ENCODE data around the gene POLR3GL. TPM values are rescaled to one million over a fixed set of nuclear protein-coding genes. Genes with fewer than 3 reads are reported as not detected.

The POLR3GL gene
- total and polyA plus RNA-seq, 10 of the 15 experiments (the other 5 are each of a cell fraction or from before 2014, with no cell fraction given), result 12.8 to 47.0 (median 26.6) TPM

DNA sequence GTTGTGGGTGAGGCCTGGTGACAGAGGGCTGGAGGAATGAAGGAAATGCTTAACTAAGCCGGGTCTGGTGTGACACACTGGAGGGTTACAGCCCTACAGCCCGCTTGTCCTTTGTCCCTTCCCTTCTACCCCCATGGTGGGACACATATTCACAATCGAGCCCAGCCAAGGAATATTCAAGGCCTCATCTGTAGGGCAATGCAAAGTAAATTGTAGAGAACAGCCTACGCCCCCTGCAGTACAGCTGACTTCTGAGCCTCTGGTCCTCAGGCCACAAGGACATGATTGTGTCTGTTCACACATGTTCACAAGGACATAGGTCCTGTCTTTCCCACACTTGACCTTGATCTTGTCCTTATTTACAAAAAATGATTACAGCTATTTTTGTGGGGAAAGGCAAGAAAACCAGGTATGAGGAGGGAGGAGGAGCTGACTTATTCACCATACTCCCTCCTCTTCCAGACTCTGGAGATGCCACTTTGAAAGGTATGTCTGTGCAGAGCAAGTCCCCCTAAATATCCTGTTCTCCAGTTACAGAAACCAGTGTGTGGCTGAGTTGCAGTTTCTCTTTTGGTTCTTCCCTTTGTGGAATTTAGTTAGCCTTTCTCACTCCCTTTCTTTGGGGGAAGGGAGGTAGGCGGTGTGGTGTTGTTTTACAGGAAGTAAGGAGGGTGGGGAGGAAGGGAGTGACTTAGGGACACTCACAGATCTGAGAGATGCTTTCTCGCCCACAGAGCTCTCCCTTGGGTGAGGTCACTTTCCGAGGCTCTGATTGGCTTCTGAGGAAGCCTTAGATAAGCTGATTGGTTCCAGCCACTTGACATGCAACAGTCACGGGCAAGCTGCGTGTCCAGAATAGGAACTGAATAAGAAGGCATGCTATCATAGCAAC, 14.6 kb downstream of the POLR3GL start (continued):
- TF ChIP-seq, protein P1, sequence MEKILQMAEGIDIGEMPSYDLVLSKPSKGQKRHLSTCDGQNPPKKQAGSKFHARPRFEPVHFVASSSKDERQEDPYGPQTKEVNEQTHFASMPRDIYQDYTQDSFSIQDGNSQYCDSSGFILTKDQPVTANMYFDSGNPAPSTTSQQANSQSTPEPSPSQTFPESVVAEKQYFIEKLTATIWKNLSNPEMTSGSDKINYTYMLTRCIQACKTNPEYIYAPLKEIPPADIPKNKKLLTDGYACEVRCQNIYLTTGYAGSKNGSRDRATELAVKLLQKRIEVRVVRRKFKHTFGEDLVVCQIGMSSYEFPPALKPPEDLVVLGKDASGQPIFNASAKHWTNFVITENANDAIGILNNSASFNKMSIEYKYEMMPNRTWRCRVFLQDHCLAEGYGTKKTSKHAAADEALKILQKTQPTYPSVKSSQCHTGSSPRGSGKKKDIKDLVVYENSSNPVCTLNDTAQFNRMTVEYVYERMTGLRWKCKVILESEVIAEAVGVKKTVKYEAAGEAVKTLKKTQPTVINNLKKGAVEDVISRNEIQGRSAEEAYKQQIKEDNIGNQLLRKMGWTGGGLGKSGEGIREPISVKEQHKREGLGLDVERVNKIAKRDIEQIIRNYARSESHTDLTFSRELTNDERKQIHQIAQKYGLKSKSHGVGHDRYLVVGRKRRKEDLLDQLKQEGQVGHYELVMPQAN (conservative IDR thresholded peaks at IDR 0.05), result 0 out of 2 replicates have a peak, but pooled peaks have one; percentile 29
- no peak for TF ChIP-seq E2F8 (IDR thresholded peaks at IDR 0.05; ENCODE audit: low read depth, partially characterized antibody)
- no peak for TF ChIP-seq SUZ12 (IDR thresholded peaks at IDR 0.05; ENCODE audit: unreplicated experiment)
- peak; percentile 55; the same call in 1 of the 2 replicates for TF ChIP-seq ZNF217 (IDR thresholded peaks at IDR 0.05)
- peak in 1 of 2 experiments; percentile 75; a peak in 2 of 4 replicates for TF ChIP-seq ETV6 (conservative IDR thresholded peaks at IDR 0.05 in 1 of 2, IDR thresholded peaks at IDR 0.05 in 1 of 2; ENCODE audit: borderline replicate concordance in 1 of 2, low read depth in 1 of 2)
- no peak for TF ChIP-seq ZNF207 (IDR thresholded peaks at IDR 0.05; ENCODE audit: borderline replicate concordance)
- TF ChIP-seq, protein P2, sequence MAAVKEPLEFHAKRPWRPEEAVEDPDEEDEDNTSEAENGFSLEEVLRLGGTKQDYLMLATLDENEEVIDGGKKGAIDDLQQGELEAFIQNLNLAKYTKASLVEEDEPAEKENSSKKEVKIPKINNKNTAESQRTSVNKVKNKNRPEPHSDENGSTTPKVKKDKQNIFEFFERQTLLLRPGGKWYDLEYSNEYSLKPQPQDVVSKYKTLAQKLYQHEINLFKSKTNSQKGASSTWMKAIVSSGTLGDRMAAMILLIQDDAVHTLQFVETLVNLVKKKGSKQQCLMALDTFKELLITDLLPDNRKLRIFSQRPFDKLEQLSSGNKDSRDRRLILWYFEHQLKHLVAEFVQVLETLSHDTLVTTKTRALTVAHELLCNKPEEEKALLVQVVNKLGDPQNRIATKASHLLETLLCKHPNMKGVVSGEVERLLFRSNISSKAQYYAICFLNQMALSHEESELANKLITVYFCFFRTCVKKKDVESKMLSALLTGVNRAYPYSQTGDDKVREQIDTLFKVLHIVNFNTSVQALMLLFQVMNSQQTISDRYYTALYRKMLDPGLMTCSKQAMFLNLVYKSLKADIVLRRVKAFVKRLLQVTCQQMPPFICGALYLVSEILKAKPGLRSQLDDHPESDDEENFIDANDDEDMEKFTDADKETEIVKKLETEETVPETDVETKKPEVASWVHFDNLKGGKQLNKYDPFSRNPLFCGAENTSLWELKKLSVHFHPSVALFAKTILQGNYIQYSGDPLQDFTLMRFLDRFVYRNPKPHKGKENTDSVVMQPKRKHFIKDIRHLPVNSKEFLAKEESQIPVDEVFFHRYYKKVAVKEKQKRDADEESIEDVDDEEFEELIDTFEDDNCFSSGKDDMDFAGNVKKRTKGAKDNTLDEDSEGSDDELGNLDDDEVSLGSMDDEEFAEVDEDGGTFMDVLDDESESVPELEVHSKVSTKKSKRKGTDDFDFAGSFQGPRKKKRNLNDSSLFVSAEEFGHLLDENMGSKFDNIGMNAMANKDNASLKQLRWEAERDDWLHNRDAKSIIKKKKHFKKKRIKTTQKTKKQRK (IDR thresholded peaks at IDR 0.05; ENCODE audit: low read depth, low read length), result no peak
- no peak for TF ChIP-seq IRF4 (IDR thresholded peaks at IDR 0.05; ENCODE audit: low read depth, low read length)
- no peak for TF ChIP-seq FOXK2 (IDR thresholded peaks at IDR 0.05)
- TF ChIP-seq PAX8 (IDR thresholded peaks at IDR 0.05), result no peak
- TF ChIP-seq, protein P3, sequence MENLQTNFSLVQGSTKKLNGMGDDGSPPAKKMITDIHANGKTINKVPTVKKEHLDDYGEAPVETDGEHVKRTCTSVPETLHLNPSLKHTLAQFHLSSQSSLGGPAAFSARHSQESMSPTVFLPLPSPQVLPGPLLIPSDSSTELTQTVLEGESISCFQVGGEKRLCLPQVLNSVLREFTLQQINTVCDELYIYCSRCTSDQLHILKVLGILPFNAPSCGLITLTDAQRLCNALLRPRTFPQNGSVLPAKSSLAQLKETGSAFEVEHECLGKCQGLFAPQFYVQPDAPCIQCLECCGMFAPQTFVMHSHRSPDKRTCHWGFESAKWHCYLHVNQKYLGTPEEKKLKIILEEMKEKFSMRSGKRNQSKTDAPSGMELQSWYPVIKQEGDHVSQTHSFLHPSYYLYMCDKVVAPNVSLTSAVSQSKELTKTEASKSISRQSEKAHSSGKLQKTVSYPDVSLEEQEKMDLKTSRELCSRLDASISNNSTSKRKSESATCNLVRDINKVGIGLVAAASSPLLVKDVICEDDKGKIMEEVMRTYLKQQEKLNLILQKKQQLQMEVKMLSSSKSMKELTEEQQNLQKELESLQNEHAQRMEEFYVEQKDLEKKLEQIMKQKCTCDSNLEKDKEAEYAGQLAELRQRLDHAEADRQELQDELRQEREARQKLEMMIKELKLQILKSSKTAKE (IDR thresholded peaks at IDR 0.05; ENCODE audit: low read depth, poor library complexity, severe bottlenecking), result peak; percentile 41
- peak; percentile 50; the same call in 1 of the 2 replicates for TF ChIP-seq MEF2A (IDR thresholded peaks at IDR 0.05; ENCODE audit: insufficient read depth, low read depth, low read length)
- no peak for TF ChIP-seq CBX3 (IDR thresholded peaks at IDR 0.05; ENCODE audit: borderline replicate concordance, low read depth)

Data from GM12878 (cell line).